ENCODE results near the gene RAB3IL1.
A peak's percentile ranks its signal among the peaks of the same experiment; 100 is the strongest.
"Not testable (repeated sequence)": the region's sequence is repeated elsewhere in the genome, so short reads cannot be mapped to it uniquely, and the experiment has no call there.

Gene RAB3IL1

GRCh38 chr11:61882879-61883278 lies 34.5 kb downstream of the RAB3IL1 start:
- no peak for DNase-seq

- DNase-seq = not testable (repeated sequence)
These were observed 35.1 kb downstream of the RAB3IL1 start for GRCh38 chr11:61882267-61882666.

DNA sequence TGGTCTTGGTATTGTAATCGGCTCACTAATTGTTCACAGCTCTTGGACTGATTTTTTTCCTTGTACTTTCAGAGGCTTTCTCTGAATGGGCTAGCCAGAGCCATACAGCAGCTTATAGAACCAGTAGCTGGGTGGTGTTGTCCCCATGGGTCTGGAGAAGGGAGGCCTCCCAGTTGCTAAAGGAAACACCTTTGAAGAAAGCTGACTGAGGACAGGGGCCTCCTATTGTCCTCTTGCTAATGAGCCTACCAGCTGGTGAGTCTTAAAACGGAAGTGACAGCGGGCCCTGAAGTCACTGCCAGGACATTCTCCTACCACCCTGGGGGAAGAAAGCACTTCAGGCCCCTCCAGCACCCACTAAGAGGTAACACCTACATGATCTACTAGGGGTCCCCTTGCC lies 36.0 kb downstream of the RAB3IL1 start:
- no peak for DNase-seq

GRCh38 chr11:61880454-61880853 lies 36.9 kb downstream of the RAB3IL1 start:
- no peak for DNase-seq

DNA sequence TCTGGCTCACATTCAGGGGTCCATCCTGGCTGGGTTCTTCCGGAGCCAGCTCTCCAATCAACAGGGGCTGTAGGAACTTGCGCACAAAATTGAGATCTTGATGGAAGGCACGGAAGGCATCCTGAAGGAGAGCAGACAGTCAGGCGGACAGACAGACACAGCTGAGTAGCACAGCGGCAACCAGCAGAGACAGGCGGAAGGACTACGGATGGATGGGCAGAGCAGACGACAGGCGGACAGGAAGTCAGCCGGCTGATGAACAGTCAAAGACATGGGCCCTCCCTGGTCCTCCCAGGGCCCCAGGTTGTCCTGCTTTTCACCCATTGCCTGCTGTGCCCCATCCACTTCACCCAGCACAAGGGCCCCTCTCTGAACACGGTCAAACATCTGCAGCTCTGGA lies 37.3 kb downstream of the RAB3IL1 start:
- DNase-seq = no peak

DNA sequence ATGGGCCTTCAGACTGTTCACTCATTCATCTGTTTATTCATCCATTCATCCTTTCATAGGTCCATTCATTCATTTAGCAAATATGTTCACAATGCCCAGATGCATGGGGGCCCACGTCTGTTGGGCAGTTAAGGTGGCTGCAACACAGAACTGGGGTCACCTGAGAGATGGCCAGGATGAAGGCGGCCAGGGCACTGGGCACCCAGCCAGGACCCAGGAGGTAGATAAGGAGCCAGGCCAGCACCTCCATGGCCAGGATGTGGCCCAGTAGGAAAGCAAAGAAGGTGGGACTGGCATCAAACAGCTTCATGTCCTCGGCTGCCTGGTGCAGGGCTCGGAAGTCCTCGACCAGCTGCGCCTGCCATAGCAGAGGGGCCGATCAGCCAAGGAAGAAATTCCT lies 38.2 kb downstream of the RAB3IL1 start:
- no peak for DNase-seq

DNA sequence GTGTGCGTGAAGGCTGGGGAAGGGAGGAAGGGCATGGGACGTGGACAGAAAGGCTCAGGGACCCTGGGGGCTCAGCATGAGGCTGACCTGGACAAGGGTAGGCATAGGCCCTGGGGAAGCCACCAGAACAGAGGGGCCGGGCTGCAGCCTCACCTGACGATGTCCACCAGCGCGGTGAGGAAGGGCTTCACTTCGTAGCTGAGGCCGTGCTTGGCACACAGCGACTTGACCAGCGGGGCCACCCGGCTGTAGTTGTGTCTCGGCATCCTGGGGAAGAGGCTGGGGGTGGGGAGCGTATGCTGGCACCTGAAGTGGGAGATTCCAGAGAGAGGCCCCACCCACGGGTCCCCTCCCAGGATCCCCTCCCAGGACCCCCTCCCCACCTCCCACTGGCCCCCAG lies 41.7 kb downstream of the RAB3IL1 start:
- DNase-seq = no peak

GRCh38 chr11:61874853-61875252 lies 42.5 kb downstream of the RAB3IL1 start:
- no peak for DNase-seq

- no peak for DNase-seq
These were observed 43.0 kb downstream of the RAB3IL1 start for GRCh38 chr11:61874377-61874809.

DNA sequence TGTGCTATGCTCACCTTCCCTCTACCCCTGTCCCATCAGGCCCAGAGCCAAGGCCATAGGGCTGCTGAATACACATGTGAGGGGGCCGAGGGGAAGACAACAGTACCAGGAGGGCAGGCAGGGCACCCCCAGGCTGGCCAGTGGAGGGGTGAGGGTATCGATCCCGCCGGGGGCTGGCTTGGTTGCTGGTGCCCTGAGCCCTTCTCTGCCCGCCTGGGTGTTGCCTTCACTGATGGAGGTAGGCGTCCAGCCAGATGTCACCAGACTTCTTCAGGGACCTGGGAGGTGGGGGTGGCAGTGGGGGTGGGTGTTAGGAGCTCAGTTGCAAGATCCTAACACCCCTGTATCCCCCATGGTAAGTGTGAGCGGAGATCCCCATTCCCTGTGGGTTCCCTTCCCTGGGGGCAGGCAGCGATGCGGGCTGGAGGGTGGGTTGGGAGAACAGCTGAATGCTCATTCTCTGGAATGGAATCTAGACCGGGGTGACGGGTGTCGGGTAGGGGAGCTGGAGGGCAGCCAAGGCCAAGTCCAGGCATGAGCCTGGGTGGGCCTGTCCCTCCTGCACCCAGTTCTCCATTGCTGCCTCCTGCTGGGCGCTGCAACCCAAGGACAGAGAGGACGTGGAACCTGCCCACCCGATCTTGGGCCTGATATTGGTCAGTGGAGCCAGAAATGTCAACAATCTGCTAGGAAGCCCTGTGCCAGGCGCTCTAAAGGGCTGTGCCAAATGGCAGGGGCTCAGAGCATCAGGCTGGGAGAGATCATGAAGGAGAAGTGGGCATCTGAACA lies 43.6 kb downstream of the RAB3IL1 start:
- no peak for DNase-seq

GRCh38 chr11:61872935-61873565 lies 44.3 kb downstream of the RAB3IL1 start:
- no peak for DNase-seq

DNA sequence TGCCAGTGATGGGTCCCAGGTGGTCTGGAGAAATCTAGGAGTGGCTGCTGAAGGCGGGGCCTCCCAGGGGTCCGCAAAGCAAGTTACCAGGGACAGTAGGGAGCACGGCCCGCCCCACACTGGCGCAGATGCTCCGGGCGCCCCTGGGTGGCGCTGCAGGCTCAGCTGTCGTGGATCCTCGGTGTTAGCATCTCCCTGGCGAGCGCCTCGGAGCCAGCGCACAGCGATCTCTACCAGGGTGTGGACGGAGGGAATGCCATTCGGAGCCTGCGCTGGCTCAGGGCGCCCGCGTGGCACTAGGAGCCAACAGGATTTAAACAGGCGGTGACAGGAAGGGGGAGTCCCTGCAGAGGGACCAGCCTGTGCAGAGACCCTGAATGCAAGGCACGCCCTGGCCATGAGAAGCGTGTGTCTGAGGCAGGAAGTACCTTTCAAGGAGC lies 46.2 kb downstream of the RAB3IL1 start:
- DNase-seq = peak; percentile 80

- DNase-seq = no peak
These were observed 46.8 kb downstream of the RAB3IL1 start for GRCh38 chr11:61870541-61871031.

DNA sequence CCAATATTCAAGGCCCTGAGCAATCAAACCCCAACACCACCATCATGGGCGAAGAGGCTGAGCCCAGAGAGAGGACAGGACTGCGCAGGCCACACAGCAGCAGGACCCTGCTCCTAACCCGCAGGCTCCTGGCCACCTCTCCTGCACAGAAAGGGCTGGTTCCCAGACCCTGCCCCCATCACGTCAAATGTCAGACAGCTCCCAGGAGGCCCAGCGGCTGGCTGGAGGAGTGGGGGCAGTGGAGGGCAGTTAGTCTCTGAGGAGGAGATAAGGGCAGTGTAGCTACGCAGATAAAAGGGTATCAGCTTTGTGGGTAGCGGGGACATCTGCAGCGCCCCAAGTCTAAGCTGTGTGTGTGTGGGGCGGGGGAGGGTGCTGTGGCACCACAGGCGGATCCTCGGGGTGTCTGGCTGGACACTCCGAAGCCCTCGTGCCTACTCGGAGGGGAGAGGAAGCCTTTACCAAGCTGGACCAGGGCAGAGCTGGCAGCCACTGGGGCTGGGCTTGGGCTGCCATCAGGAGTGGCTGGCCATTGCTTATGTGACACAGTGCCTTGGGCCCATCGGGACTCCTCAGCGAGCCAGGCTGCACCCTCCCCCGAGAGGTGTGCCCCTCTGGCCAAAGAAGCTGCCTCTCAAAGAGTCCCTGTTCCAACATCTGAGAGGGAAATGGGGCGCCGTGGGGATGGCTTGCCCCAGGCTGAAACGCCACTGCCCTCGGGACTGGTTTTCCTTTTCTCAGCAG lies 47.5 kb downstream of the RAB3IL1 start:
- DNase-seq = no peak

GRCh38 chr11:61869429-61869707 lies 48.0 kb downstream of the RAB3IL1 start:
- DNase-seq = no peak

- no peak for DNase-seq
These were observed 48.6 kb downstream of the RAB3IL1 start for GRCh38 chr11:61868571-61869428.

DNA sequence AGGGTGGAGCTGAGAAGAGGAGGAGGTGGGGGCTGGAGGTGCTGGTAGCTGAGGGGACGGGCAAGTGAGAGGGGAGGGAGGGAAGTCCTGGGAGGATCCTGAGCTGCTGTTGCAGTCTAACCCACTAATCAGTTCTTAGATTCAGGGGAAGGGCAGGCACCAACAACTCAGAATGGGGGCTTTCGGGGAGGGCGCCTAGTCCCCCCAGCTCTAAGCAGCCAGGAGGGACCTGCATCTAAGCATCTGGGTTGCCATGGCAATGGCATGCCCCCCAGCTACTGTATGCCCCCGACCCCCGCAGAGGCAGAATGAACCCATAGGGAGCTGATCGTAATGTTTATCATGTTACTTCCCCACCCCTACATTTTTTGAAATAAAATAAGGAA lies 50.4 kb downstream of the RAB3IL1 start:
- no peak for DNase-seq

DNA sequence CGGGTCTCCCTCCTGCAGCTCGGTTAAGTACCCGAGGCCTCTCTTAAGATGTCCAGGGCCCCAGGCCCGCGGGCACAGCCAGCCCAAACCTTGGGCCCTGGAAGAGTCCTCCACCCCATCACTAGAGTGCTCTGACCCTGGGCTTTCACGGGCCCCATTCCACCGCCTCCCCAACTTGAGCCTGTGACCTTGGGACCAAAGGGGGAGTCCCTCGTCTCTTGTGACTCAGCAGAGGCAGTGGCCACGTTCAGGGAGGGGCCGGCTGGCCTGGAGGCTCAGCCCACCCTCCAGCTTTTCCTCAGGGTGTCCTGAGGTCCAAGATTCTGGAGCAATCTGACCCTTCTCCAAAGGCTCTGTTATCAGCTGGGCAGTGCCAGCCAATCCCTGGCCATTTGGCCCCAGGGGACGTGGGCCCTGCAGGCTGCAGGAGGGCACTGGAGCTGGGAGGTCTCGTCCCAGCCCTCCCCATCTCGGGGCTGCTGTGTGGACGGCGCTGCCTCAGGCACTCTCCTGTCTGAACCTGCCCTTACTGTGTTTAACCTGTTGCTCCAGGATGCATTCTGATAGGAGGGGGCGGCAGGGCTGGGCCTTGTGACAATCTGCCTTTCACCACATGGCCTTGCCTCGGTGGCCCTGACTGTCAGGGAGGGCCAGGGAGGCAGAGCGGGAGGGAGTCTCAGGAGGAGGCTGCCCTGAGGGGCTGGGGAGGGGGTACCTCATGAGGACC lies 51.0 kb downstream of the RAB3IL1 start:
- DNase-seq = no peak

GRCh38 chr11:61864814-61865775 lies 52.3 kb downstream of the RAB3IL1 start:
- DNase-seq = no peak

- DNase-seq = no peak
These were observed 53.8 kb downstream of the RAB3IL1 start for GRCh38 chr11:61863548-61864081.
